ENCODE results near the gene KIRREL3. TPM values are rescaled to one million over a fixed set of nuclear protein-coding genes. Genes with fewer than 3 reads are reported as not detected.

Gene KIRREL3
- polyA plus RNA-seq, 2 of the 4 experiments (the other 2 are of a cell fraction) = 3.0 to 11.0 TPM

DNA sequence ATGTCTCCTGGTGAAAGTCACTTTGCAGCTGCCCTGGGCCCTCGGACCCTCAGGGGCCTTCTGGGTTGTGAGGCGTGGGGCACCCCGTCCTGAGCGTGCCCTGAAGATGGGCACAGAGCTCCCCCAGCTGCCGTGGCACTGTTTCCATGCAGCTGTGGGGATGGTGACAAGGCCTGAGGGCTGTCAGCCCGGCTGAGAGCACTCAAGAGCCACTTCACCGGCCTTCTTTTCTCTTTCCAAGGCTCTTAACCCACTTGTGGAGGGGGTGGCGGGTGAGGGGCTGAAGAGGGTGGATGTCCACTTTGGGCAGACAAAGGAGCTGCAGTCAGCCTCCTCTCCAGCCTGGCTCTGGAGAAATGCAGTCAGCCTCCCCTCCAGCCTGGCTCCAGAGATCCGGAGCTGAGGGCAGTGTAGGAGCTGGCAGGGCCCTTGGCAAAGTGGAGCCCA lies 405.6 kb downstream of the KIRREL3 start:
- ChIA-PET POLR2A (no interaction called here), CTCF (interaction anchor here (0.9 to 2.0 kb wide), 3 partner anchors 12 to 119 kb away, joined by 3 to 9 read pairs (median 3); no protein-coding TSS in a partner anchor)
- Histone ChIP-seq H3K4me3 (no peak overlapping the region), H3K9me3 (no peaks in the 10 kb centered on the region), H3K4me2 (no peak overlapping the region), H3K27ac (no peak overlapping the region), H3K4me1 (no peaks in the 10 kb centered on the region)
- no peak for ATAC-seq
- no peak for TF ChIP-seq HDAC2 (IDR thresholded peaks at IDR 0.05)
- no peak for TF ChIP-seq RFX5 (IDR thresholded peaks at IDR 0.05)
- no peak for DNase-seq (ENCODE audit: low read depth in 1 of 2, low spot score in 1 of 2)
- WGBS (ENCODE audit: missing lambda C conversion rate) = 41% methylated on average over 3 of the region's 9 CpGs
- no peak for FAIRE-seq

GRCh38 chr11:126592496-126593410 lies 407.8 kb downstream of the KIRREL3 start:
- DNase-seq (ENCODE audit: low read depth in 1 of 2, low spot score in 1 of 2) (no peak), FAIRE-seq (no peak), ATAC-seq (no peak)
- Histone ChIP-seq H3K4me2 (no peak overlapping the region), H3K27ac (no peak overlapping the region), H3K4me3 (no peak overlapping the region), H3K4me1 (no peaks in the 10 kb centered on the region), H3K9me3 (no peaks in the 10 kb centered on the region)
- 86% methylated on average over 11 of the region's 21 CpGs for WGBS (ENCODE audit: missing lambda C conversion rate)
- POLR2A ChIA-PET = no interaction called here
- TF ChIP-seq CBX8 (IDR thresholded peaks at IDR 0.05) (no peak), RNF2 (IDR thresholded peaks at IDR 0.05; ENCODE audit: borderline replicate concordance, low read depth) (no peak), JUN (IDR thresholded peaks at IDR 0.05) (no peak), HOXB13 (CRISPR knock-in tag; IDR thresholded peaks at IDR 0.05; ENCODE audit: low read depth) (no peak), E2F6 (IDR thresholded peaks at IDR 0.05; ENCODE audit: borderline replicate concordance, low read depth) (no peak), ZFP36 (IDR thresholded peaks at IDR 0.05; ENCODE audit: borderline replicate concordance, partially characterized antibody) (no peak)
- TF ChIP-seq, protein P1, sequence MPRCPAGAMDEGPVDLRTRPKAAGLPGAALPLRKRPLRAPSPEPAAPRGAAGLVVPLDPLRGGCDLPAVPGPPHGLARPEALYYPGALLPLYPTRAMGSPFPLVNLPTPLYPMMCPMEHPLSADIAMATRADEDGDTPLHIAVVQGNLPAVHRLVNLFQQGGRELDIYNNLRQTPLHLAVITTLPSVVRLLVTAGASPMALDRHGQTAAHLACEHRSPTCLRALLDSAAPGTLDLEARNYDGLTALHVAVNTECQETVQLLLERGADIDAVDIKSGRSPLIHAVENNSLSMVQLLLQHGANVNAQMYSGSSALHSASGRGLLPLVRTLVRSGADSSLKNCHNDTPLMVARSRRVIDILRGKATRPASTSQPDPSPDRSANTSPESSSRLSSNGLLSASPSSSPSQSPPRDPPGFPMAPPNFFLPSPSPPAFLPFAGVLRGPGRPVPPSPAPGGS (IDR thresholded peaks at IDR 0.05) = no peak
- CTCF ChIA-PET = interaction anchor here (2.4 kb wide), 1 partner anchor 15 kb away, joined by 8 read pairs; no protein-coding TSS in a partner anchor

DNA sequence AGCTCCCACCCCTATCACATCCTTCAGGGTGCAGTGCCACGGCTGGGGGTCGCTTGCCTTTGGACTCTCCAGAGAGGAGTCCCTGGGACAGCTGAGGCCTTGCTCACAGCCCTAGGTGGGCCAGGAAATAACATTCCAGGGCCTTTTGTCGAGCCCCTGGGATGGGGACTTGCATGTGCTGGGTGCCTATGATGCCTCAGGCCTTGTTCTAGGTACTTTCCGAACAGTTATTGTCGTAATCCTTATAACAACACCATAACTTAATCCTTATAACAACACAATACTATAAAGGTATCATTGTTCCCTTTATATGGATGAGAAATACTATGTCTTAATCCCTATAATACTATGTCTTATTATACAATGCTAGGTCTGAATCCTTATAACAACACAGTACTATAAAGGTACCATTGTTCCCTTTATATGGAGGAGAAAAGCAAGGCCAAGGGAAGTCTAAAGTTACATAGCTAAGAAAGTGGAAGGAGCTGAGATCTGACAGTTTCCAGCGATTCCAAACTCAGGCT lies 408.5 kb downstream of the KIRREL3 start:
- no peak for ATAC-seq

DNA sequence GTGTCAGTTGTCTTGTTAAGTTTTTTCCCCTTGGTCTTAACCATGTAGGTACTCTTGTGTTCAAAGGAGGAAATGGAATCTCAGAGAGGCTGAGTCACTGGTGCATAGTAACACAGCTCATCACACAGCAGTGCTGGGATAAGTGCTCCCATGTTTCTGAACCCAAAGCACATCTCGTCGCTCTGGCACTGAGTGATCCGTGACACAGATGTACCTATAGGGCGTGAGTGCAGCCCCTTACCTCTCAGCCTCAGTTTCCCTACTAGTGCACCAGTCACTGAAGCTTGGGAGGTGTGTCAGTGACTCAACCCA lies 411.1 kb downstream of the KIRREL3 start:
- Histone ChIP-seq H3K4me1 (peaks cover 10% of the 10 kb centered on the region), H3K4me2 (no peak overlapping the region), H3K4me3 (no peak overlapping the region), H3K27ac (no peak overlapping the region), H3K9me3 (no peaks in the 10 kb centered on the region)
- DNase-seq (ENCODE audit: low read depth in 1 of 2, low spot score in 1 of 2) (no peak), ATAC-seq (no peak), FAIRE-seq (no peak)
- ChIA-PET CTCF (interaction anchor here (2.7 kb wide), 1 partner anchor 17 kb away, joined by 9 read pairs; no protein-coding TSS in a partner anchor), POLR2A (no interaction called here)
- TF ChIP-seq TP53 (CRISPR knock-in tag; IDR thresholded peaks at IDR 0.05) = no peak
- no peak for TF ChIP-seq CHD2 (IDR thresholded peaks at IDR 0.05; ENCODE audit: low read length, partially characterized antibody)
- no peak for TF ChIP-seq CBX2 (IDR thresholded peaks at IDR 0.05; ENCODE audit: borderline replicate concordance, low read depth)
- no peak for TF ChIP-seq CBX8 (IDR thresholded peaks at IDR 0.05)
- no peak for TF ChIP-seq HDAC2 (IDR thresholded peaks at IDR 0.05)
- no peak for TF ChIP-seq HOXA7 (CRISPR knock-in tag; IDR thresholded peaks at IDR 0.05)
- no CpG with 5 or more reads among the region's 4 CpGs for WGBS (ENCODE audit: missing lambda C conversion rate)

More for the DNA sequence above, 408.5 kb downstream of the KIRREL3 start:
- no peak for FAIRE-seq
- Histone ChIP-seq H3K27ac (no peak overlapping the region), H3K9me3 (no peaks in the 10 kb centered on the region), H3K4me1 (no peaks in the 10 kb centered on the region), H3K4me3 (no peak overlapping the region), H3K4me2 (no peak overlapping the region)
- 67% methylated on average over 5 of the region's 6 CpGs for WGBS (ENCODE audit: missing lambda C conversion rate)
- no peak for DNase-seq (ENCODE audit: low read depth in 1 of 2, low spot score in 1 of 2)
- TF ChIP-seq KDM1A (IDR thresholded peaks at IDR 0.05; ENCODE audit: low read depth) (no peak), RCOR1 (IDR thresholded peaks at IDR 0.05; ENCODE audit: low read depth, low read length) (no peak), RNF2 (IDR thresholded peaks at IDR 0.05; ENCODE audit: borderline replicate concordance, low read depth) (no peak), GATA3 (IDR thresholded peaks at IDR 0.05; ENCODE audit: borderline replicate concordance) (no peak), ZSCAN20 (CRISPR knock-in tag; IDR thresholded peaks at IDR 0.05) (no peak), JUNB (IDR thresholded peaks at IDR 0.05) (no peak), NR3C1 (IDR thresholded peaks at IDR 0.05) (no peak)
- CTCF ChIA-PET = interaction anchor here (1.0 to 2.4 kb wide), 2 partner anchors 10 to 15 kb away, joined by 4 to 8 read pairs; no protein-coding TSS in a partner anchor
- POLR2A ChIA-PET = no interaction called here

Measured in A549 (cell line).